Subcutaneous adipose tissue (tissue), 4 donors: ENCODE results near the gene PRSS12. TPM values are rescaled to one million over a fixed set of nuclear protein-coding genes. Genes with fewer than 3 reads are reported as not detected.

ENCODE experiments used
- CTCF ChIP-seq: fragments of 450-650 bp; IDR thresholded peaks from one replicate; pipeline ENCODE4 v1.5.1; 2016; ENCODE audit warnings: low read depth, mild to moderate bottlenecking, control low read depth, antibody characterized with exemption, moderate library complexity
- total RNA-seq, 4 donors: library from RNA; depleted of rRNA; stranded (reverse); fragments of >200 nt; gene quantifications; one replicate each; pipeline ENCODE4 v1.1.0, GENCODE V29; 2016

PRSS12 gene, protein sequence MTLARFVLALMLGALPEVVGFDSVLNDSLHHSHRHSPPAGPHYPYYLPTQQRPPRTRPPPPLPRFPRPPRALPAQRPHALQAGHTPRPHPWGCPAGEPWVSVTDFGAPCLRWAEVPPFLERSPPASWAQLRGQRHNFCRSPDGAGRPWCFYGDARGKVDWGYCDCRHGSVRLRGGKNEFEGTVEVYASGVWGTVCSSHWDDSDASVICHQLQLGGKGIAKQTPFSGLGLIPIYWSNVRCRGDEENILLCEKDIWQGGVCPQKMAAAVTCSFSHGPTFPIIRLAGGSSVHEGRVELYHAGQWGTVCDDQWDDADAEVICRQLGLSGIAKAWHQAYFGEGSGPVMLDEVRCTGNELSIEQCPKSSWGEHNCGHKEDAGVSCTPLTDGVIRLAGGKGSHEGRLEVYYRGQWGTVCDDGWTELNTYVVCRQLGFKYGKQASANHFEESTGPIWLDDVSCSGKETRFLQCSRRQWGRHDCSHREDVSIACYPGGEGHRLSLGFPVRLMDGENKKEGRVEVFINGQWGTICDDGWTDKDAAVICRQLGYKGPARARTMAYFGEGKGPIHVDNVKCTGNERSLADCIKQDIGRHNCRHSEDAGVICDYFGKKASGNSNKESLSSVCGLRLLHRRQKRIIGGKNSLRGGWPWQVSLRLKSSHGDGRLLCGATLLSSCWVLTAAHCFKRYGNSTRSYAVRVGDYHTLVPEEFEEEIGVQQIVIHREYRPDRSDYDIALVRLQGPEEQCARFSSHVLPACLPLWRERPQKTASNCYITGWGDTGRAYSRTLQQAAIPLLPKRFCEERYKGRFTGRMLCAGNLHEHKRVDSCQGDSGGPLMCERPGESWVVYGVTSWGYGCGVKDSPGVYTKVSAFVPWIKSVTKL
- total RNA-seq = 1 to 10 TPM in 1 of 4 donors, under 1 TPM in 2, not detected in 1; 0.17 to 1.1 (median 0.57) TPM

DNA sequence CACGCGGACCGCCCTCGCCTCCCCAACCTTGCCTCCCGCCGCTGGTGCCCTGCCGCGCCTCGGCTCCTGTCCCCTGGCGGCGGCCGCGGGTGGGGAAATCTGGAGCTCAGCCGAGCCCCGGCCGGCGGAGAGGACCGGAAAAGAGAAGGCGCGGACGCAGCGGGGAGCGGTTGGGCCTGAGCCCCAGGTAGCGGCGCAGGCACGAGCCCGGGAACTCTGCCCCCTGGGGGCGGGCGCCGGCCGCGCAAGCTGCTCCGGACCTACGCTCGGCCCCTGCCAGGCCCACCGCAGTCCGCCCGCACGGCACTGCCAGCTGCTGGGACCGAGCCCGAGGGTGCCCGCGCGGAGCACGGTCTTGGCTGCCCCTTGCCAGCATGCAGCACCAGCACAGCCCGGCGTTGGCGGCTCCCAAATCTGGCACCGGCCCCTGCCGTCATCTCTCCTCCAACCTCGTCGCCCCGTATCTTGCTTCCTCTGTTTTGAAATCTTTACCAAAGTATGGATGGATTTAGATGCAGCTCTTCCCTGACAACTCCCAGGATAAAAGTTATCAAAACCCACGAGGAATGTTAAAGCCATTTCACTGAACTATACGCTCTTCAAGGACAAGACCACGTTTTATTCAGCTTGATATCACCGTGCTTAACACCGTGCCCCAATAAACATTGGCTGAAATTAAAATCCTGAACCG, at the start of gene PRSS12:
TSS of gene PRSS12 (minus strand) at position 161 of the 691 bp plus-strand sequence. CDS start 283 bp downstream, outside the sequence.
- TF ChIP-seq CTCF = no peak

- TF ChIP-seq CTCF = no peak
These were observed 47.6 kb upstream of the PRSS12 start for GRCh38 chr4:118400356-118400755.

- TF ChIP-seq CTCF = no peak
These were observed 45.7 kb upstream of the PRSS12 start for GRCh38 chr4:118398226-118399090.

DNA sequence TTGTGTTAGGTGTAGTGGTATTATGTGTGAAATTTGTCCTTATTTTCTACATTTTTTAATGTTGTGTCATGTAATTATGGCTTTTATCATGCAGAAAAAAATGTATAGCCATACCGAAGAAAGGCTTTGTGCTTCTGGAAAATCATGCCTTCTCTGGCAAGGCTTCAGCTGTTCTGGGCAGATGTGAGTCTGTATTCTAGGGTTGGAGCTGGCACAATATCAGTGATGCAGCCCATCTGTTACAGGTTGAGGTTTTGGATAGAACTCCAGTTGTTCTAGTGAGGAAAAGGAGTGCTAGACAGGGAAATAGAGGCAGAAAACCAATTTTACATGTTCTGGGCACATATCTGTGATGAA, 44.8 kb upstream of the PRSS12 start:
- no peak for TF ChIP-seq CTCF

- TF ChIP-seq CTCF = no peak
These were observed 44.2 kb upstream of the PRSS12 start for GRCh38 chr4:118396881-118397622.

DNA sequence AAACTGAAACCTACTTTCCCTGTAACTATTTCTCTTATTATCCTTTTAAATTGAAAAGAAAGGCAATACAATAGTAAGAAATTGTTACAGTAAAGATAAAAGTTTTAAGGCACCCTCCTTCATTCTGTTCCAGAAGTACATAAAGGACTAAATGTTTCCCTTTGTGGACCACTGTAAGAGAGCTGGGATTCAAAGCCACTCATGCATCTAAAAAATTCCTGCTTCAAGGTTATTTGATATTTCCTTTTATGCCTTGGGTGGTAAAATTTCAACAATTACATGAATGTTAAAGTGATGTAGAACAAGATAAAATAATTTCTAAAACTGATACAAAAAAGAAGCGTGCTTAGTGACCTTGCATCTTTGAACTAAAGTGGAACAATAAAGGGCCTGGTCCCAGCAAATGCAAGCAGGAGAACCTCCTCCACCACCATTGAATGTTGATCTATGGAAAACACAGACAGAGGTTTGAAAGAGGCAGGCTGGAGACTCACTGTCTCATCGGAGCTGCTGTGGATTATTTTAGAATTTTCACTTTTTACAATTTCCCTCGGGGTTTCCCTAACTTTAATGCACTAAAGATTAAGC, 42.3 kb upstream of the PRSS12 start:
- TF ChIP-seq CTCF = no peak
